Measurements from ENCODE around the gene CCR7. TPM values are rescaled to one million over a fixed set of nuclear protein-coding genes. Genes with fewer than 3 reads are reported as not detected.

Gene CCR7
- total RNA-seq, 4 donors from 2014 or later = 0.33 TPM; not detected in 3

DNA sequence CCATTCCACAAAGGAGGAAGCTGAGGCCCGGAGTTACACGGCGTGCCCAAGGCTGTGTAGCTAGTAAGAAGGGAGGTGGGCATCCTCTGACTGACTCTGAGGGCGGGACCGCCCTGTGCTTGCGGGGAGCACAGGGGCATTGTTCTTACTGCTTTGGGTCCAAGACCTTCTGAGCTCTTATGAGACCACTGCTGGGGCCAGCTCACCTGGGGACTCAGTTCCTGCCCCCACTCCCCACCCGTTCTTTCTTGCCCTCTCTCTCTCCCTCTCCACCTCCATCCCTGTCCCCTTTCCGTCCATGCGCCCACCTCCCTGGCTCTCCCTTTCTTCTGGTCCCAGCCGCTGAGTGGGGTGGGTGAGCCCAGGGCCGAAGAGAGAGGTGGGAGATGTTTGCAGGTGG is 19.6 kb downstream of the CCR7 start:
- Histone ChIP-seq H3K4me1 (peaks cover 68 to 80% (median 72%) of the 10 kb centered on the region in 4 donors), H3K4me3 (no peak overlapping the region), H3K9me3 (no peaks in the 10 kb centered on the region), H3K27me3 (no peaks in the 10 kb centered on the region), H3K27ac (replicated peaks in 1 of 4) (no peak overlapping the region), H3K36me3 (no peaks in the 10 kb centered on the region)
- 94% methylated on average over 11 of the region's 11 CpGs for WGBS
- no peak for DNase-seq (ENCODE audit: extremely low spot score)
- intact Hi-C loops (cut with DNase I) = no loop called here
- TF ChIP-seq, protein P1, sequence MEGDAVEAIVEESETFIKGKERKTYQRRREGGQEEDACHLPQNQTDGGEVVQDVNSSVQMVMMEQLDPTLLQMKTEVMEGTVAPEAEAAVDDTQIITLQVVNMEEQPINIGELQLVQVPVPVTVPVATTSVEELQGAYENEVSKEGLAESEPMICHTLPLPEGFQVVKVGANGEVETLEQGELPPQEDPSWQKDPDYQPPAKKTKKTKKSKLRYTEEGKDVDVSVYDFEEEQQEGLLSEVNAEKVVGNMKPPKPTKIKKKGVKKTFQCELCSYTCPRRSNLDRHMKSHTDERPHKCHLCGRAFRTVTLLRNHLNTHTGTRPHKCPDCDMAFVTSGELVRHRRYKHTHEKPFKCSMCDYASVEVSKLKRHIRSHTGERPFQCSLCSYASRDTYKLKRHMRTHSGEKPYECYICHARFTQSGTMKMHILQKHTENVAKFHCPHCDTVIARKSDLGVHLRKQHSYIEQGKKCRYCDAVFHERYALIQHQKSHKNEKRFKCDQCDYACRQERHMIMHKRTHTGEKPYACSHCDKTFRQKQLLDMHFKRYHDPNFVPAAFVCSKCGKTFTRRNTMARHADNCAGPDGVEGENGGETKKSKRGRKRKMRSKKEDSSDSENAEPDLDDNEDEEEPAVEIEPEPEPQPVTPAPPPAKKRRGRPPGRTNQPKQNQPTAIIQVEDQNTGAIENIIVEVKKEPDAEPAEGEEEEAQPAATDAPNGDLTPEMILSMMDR (IDR thresholded peaks at IDR 0.05) = no peak
- no peak for TF ChIP-seq EP300 (IDR thresholded peaks at IDR 0.05)
- no peak for TF ChIP-seq POLR2AphosphoS5 (IDR thresholded peaks at IDR 0.05)
- TF ChIP-seq POLR2A (IDR thresholded peaks at IDR 0.05; ENCODE audit: low read depth) = no peak

DNA sequence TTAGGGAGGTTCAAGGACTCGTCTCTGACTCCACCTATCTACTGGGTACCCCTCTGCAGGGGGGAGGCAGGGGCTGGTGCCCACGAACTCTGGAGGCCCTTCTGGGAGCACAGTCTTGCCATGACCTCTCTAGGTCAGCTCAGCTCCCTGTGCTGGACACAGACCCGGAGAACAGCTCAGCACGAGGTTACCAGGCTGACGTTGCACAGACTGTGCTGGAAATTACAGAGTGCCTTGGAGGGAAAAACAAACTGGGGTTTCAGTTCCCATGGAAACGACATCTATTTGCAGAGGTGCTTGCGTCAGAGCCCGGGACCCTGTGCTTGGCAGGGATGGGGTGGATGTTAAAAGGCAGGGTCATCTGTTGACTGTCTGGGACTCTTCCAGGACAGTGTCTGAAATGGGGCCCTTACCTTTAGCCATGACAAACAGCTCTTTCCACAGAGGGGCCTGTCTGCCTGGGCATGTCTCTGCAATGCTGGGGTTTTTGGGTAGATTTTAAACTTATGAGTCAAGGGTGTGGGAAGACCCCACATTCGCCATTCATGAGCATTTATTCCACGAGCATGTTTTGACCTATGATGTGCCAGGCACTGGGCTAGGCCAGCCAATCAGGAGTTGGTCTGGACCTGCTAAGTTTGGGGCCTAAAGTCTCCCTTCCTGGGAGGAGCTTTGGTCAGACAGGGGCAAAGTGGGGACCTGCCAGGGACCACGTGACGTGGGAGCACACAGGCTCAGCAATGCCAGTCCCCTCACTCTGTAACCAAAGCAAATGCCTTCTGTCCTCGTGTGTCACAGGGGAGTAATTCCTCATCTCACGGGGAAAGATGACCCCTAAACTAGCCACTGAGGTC is 22.5 kb downstream of the CCR7 start:
- H3K27ac ChIP-seq (replicated peaks in 1 of 4) = peak overlapping the region; percentile 82 to 90 (median 88)
- WGBS = 31% methylated on average over 13 of the region's 14 CpGs

DNA sequence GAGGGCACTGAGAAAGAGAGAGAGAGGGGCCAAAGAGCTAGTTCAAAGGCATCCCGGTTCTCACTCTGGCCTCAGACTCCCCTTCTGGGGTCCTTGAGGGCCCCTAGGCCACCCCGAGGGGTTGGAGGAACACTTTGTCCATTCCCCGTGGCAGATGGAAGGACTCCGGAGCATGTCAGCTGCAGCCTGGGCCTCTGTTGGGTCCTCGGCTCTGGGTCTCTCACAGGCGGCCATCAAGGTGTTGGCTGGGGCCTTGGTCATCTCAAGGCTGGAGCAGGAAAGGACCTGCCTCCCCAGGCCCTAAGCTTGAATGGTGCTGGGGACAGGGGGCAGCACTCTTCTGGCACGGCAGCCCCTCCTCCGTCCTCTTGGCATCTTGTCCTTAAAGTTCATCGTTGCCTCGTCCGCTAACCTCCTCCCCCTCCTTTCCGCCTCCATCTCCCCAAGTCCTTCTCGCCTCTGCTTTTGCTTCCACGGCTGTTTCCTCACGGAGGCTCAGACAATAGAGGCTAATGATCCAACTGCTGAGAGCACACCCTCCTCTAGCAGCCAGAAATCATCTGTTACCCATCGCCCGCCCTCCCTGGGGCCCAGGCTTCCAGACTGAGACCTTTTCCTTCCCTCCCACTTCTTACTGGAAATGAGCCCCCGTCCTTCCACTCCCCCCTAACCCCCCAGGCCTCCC is 23.3 kb downstream of the CCR7 start:
- H3K27me3 ChIP-seq = no peaks in the 10 kb centered on the region
- H3K4me3 ChIP-seq = no peak overlapping the region
- no peaks in the 10 kb centered on the region for H3K36me3 ChIP-seq
- 46% methylated on average over 12 of the region's 18 CpGs for WGBS
- no peak for TF ChIP-seq POLR2AphosphoS5 (IDR thresholded peaks at IDR 0.05)
- TF ChIP-seq EP300 (IDR thresholded peaks at IDR 0.05) = no peak
- TF ChIP-seq POLR2A (IDR thresholded peaks at IDR 0.05; ENCODE audit: low read depth) = no peak
- TF ChIP-seq, protein P1 (IDR thresholded peaks at IDR 0.05) = no peak
- H3K27ac ChIP-seq (replicated peaks in 1 of 4) = peak overlapping the region; percentile 82 to 90 (median 88)
- H3K9me3 ChIP-seq = no peaks in the 10 kb centered on the region
- intact Hi-C loops (cut with DNase I) = no loop called here
- H3K4me1 ChIP-seq = peaks cover 69 to 77% (median 72%) of the 10 kb centered on the region in 4 donors
- DNase-seq (ENCODE audit: extremely low spot score) = peak; percentile 96

More for the DNA sequence above, 22.5 kb downstream of the CCR7 start:
- Histone ChIP-seq H3K4me3 (no peak overlapping the region), H3K27me3 (no peaks in the 10 kb centered on the region), H3K9me3 (no peaks in the 10 kb centered on the region), H3K36me3 (no peaks in the 10 kb centered on the region), H3K4me1 (peaks cover 68 to 77% (median 71%) of the 10 kb centered on the region in 4 donors)
- DNase-seq (ENCODE audit: extremely low spot score) = peak; percentile 97
- intact Hi-C loops (cut with DNase I) = no loop called here
- TF ChIP-seq EP300 (IDR thresholded peaks at IDR 0.05) (peak; percentile 88), POLR2A (IDR thresholded peaks at IDR 0.05; ENCODE audit: low read depth) (no peak), POLR2AphosphoS5 (IDR thresholded peaks at IDR 0.05) (peak; percentile 79 to 90)
- TF ChIP-seq, protein P1 (IDR thresholded peaks at IDR 0.05) = no peak

DNA sequence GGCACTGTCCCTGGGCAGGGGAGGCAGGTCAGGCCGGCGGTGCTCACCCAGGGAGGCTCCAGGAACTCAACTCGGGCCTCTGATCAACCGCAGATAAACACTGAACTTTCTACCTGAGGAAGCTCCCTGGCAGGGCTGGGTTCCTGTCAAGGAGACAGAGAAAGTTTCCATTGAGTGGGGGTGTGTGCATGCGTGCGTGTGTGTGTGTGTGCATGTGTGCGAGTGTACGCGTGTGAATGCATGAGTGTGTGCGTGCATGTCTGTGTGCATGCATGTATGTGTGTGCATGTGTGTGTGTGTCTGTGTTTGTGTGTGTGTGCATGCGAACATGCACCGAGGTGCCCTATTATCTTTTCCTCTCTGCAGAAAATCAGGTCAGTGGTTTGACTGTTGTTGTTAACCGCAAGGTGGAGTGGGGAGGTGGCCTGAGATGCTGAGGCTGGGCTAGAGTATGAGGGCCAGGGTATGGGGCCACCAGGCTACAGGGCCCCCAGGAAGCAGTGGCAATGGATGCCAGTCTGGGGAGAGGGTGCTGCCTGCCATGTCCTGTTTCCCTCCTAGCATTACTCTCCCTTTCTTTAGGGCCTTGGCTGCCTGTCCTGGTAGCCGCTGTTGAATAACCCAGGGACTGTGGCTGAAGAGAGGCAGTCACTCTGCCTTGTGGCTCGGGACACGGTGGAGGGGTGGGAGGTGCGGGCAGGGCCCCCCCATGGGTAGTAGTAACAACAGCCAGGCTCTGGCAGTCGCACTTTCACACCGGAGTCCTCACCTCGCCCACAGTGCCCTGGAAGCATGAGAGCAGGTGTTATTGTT is 24.0 kb downstream of the CCR7 start:
- WGBS = 86% methylated on average over 14 of the region's 20 CpGs
- Histone ChIP-seq H3K4me1 (peaks cover 76 to 82% (median 80%) of the 10 kb centered on the region in 4 donors), H3K9me3 (no peaks in the 10 kb centered on the region), H3K27me3 (no peaks in the 10 kb centered on the region), H3K36me3 (no peaks in the 10 kb centered on the region), H3K27ac (replicated peaks in 1 of 4) (peak overlapping the region; percentile 82 to 90 (median 88)), H3K4me3 (no peak overlapping the region)
- intact Hi-C loops (cut with DNase I) = no loop called here
- DNase-seq (ENCODE audit: extremely low spot score) = no peak
- TF ChIP-seq, protein P1 (IDR thresholded peaks at IDR 0.05) = no peak
- TF ChIP-seq POLR2AphosphoS5 (IDR thresholded peaks at IDR 0.05) (no peak), EP300 (IDR thresholded peaks at IDR 0.05) (no peak), POLR2A (IDR thresholded peaks at IDR 0.05; ENCODE audit: low read depth) (no peak)

All from esophagus muscularis mucosa (tissue), 4 donors.